DLD1 (cell line): ENCODE measurements around the gene ACTR1A.

Experiments used
- in situ Hi-C: cut with HindIII; loops from 2 replicates; pipeline ENCODE4 v1.10.0; 2017; ENCODE audit warnings: low sequenced_read_pairs

Gene ACTR1A

DNA sequence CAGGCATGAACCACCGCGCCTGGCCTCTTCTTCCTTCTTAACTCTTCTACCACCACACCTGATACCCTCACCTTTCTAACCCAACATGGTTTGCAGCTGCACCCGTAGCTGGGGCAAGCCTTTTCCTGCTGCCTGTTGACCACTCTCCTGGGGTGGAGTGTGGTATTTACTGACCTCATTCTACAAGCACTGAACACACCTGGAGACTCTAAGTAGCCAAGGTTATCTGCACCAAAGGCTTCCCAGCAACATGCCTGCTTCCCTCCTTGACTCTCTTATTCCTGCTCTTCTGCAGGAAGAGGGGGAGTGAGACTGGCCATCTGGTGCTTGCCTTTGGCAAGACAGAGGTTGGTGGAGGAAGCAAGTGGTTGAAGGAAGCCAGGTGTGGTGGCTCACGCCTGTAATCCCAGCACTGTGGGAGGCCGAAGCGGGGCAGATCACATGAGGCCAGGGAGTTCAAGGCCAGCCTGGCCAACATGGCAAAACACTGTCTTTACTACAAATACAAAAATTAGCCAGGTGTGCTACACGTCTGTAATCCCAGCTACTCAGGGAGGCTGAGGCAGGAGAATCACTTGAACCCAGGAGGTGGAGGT, 10.1 kb downstream of the ACTR1A start:
- in situ Hi-C loops, result loop anchor here (25.0 kb wide), 1 partner anchor 130 kb away; no protein-coding TSS in a partner anchor

DNA sequence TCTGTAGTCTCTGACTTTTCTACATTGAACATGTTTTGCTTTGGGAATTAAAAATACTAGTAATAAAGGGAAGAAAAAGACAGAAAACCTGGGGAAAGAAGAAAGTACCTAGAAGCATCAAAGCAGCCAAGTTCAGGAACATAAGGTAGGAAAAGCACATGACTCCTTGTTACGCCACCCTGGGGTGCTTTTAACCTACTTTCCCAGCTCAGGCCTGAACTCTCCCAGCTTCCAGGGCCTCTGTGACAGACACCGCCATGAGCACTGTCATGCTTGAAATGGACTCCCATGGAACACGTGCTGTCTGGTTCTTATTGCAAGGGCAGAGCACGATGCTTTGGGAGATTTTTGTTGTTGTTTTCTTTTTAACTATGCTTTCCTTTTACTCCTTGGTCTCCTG, 11.4 kb downstream of the ACTR1A start:
- in situ Hi-C loops, result loop anchor here (25.0 kb wide), 1 partner anchor 129 kb away; no protein-coding TSS in a partner anchor

DNA sequence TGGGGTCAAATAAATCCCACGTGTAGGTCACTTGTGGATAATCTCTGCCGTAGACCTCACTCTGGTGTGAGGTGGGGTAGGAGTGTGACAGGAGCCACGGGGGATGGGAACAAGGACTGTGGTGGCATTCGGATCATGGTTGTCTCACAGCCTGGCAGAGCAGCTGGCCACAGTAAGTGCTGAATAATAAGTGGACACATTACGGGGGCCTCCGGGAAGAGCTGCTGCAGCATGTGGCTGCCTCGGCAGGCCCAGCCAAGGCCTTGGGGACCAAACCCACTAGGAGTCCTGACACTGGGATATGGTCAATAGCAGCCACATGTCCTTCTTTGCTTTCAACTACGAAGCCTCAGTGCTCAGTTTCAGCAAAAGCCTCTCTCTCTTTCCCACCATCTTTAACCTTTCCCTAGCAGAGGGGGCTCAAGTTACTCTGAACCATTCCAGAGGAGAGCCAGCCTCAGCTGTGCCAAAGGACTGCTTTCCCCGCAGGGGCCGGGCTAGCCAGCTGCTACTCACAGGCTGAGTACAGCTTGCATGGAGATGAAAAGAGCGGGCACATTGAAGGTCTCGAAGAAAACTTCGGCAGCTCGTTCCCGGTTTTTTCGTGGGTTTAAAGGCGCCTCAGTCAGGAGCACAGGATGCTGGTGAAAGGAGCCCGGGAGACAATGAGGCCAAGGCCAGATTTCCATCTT, 17.3 kb downstream of the ACTR1A start:
- in situ Hi-C loops, result loop anchor here (25.0 kb wide), 1 partner anchor 123 kb away; no protein-coding TSS in a partner anchor

DNA sequence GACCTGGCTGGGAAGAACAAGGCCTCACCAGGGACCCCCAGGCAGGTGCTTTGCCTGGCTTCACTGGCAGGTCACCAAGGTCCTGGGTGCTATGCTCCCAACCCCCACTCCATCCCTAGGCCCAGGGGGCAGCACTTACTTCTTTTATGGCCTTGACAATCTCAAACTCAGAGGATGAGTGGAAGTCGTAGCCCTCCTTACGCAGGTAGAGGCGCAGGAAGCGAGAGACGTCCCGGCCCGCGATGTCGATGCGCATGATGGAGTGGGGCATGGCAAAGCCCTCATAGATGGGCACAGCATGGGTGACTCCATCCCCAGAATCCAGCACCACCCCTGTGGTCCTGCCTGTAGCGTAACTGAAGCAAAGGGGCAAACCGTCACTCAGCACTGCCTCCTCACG, 18.5 kb downstream of the ACTR1A start:
- in situ Hi-C loops, result loop anchor here (25.0 kb wide), 1 partner anchor 122 kb away; no protein-coding TSS in a partner anchor

DNA sequence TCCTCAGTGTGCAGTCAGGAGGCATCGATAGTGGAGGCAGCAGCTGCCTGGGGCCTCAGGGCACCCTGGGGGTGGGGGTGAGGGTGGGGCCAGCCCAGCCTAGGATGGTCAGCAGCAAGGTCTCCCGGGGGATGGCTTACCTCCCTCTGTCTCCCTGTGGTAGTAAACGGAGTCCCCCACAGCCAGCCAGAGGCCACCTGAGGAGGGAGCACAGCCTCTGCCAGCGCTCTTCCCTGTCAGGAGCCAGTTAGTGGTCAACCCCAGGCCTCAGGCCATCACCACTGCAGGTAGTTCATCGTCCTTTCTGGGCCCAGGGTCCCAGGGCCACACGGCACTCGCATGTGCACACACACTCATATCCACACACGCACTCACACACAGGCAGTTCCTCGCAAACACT, 22.1 kb downstream of the ACTR1A start:
- in situ Hi-C loops, result loop anchor here (25.0 kb wide), 1 partner anchor 118 kb away; no protein-coding TSS in a partner anchor

DNA sequence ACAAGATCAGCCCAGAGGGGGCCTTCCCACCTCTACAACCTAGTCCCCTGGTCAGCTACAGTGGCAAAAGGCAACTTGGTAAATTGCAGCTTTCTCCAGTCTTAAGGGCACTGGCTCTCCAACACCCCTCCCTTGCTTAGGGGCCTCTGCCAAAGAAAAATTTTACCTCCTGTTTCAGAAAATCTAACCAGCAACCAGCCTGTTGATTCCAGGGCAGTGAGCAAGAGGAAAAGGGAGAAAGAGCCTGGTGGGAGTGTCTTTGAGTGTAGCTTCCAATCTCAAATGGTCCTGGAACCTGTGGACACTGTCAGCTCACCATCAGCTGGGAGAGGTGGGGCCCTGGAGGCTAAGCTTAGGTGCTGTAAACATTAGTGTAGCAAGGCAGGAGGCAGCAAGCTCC, 22.9 kb downstream of the ACTR1A start:
- in situ Hi-C loops, result loop anchor here (25.0 kb wide), 1 partner anchor 117 kb away; no protein-coding TSS in a partner anchor

DNA sequence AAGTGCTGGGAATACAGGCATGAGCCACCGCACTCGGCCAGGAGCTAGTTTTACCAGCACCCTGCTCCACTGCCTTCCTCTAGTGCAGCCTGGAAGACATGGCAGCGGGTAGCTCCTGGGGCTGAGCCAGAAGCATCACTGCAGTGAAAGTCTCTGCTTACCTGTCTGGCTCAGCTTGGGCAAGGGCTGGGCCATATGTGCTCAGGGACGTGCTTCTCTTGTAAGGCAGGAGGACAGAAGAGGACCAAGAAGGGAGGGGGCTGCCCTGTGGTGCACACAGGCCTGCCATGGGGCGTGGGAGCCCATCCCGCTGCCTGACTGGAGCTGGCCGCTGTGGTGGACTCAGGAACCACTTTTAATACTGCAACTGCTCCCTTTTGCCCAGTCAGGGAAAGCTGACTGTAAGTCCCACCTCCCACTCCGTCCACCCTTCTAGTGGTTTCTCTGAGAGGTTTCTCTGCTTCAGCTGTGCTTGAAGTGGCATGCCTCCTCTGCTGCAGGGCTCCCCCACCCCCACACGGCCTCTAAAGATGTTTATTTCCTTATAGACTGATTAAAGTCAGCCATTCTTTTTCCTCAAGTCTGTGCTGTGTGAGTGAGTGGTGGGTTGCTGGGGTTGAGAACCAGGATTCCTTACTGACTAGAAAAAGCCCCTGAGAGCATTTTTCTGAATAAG, 25.9 kb downstream of the ACTR1A start:
- in situ Hi-C loops, result loop anchor here (25.0 kb wide), 1 partner anchor 114 kb away; no protein-coding TSS in a partner anchor

DNA sequence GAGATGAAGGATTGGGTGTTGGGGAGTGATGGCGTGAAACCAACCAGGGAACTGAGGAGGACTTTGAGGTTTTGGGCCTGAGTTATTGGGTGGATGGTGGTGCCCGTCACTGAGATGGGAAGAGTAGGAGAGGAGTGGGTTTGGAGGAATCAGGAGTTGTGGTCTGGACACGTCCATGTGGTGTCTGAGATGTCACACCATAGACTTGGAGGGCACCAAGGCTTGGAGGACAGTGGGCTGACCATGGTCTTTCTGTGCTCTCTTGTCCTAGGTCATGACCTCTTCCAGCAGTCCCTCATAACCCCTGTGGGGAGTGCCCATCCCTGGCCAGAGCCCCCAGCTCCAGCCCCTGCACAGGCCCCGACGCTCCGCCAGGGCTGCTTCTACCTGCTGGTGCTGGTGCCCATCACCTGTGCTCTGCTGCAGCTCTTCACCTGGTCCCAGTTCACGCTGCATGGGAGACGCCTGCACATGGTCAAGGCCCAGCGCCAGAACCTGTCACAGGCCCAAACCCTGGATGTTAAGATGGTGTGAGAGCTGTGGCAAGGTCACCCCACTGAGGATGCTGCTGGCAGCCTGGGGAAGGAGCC, 27.0 kb downstream of the ACTR1A start:
- in situ Hi-C loops, result loop anchor here (25.0 kb wide), 1 partner anchor 113 kb away; no protein-coding TSS in a partner anchor

DNA sequence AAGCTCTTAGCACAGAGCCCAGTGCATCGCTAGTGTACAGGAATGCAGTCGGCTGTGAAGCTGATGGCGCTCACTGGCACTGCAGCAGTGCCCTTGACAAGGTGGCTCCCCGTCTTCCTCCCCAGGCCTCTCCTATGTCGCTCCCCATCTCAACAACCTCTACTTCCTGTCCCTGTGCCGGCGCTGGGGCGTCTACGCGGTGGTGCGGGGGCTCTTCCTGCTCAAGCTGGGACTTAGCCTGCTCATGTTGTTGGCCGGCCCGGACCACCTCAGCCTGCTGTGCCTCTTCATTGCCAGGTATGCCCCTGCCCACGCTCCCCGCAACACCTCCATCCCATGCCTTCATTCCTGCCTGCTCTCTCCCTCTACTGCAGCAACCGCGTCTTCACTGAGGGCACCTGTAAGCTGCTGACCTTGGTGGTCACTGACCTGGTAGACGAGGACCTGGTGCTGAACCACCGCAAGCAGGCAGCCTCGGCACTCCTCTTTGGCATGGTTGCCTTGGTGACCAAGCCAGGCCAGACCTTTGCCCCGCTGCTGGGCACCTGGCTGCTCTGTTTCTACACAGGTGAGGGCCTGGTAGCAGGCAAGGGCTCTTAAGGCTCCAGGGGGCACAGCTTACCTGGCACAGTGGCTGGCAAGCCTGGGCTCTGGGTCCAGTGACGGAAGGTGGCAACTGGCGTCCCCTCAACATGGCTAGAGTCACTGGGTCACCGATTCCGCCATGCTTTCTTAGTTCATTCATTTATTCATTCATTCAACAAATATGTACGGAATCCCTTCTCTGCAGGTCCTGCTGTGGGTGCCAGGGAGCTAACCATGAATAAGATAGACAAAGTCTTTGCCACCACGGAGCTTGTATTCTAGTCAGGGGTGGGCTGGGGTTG, 28.8 kb downstream of the ACTR1A start:
- in situ Hi-C loops, result no loop called here

DNA sequence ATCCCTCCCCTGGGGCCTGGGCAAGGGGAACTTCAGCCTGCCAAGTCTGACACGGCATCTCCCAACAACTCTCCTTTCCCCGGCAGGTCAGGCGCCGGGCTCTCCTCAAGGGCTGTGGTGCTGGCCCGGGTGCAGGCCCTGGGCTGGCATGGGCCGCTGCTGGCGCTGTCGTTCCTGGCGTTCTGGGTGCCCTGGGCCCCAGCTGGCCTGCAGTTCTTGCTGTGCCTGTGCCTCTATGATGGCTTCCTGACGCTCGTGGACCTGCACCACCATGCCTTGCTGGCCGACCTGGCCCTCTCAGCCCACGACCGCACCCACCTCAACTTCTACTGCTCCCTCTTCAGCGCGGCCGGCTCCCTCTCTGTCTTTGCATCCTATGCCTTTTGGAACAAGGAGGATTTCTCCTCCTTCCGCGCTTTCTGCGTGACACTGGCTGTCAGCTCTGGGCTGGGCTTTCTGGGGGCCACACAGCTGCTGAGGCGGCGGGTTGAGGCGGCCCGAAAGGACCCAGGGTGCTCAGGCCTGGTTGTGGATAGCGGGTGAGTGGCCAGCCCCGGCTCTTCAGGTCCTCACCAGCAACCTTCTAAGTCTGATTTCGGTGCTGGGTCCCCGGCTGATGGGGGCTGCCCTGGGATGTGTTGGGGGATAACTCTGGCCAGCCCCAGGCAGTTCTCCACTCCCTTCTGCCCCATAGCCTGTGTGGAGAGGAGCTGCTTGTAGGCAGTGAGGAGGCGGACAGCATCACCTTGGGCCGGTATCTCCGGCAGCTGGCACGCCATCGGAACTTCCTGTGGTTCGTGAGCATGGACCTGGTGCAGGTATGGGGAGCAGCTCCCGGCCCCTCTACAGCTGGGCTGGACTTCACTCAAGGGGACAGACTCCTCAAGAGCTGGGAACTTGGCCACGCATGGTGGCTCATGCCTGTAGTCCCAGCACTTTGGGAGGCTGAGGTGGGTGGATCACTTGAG, 31.6 kb downstream of the ACTR1A start:
- in situ Hi-C loops, result no loop called here

DNA sequence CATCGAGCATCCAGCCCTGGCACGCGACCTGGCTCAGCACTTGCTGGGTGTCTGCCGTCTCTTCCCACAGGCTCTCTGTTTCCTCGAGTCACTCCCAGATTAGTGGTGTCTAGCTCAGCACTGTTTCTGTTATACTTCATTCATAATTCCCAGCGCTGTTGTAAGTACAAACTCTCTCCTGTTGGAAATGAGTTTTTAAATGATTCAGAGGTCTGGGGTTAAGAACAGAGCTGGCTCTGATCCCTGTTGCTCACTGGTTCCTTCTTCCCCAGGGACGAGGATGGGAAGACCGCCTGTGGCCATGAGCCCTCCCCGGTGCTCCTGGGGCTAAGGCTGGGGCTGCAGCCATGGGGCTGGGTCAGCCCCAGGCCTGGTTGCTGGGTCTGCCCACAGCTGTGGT, 33.8 kb downstream of the ACTR1A start:
- in situ Hi-C loops, result no loop called here

DNA sequence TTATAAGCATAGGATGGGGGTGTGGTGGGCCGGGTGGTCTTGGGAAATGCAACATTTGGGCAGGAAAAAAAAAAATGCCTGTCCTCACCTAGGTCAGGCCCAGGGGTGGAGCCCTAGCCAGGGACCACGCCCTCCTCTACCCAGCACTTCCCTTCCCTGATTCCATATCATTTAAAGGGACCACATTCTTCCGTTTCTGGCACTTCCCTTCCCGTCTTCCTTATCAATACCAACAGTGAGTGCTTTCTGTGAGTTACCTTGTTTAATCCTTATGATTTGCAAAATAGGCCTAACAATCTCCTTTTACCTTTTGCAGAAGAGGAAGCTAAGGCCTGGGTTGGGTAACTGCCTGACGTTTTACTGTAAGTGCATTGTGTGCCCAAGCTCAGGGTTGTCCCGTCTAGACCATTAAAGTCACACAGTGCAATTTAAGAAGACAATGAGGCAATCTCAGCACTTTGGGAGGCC, 34.5 kb downstream of the ACTR1A start:
- in situ Hi-C loops, result no loop called here

DNA sequence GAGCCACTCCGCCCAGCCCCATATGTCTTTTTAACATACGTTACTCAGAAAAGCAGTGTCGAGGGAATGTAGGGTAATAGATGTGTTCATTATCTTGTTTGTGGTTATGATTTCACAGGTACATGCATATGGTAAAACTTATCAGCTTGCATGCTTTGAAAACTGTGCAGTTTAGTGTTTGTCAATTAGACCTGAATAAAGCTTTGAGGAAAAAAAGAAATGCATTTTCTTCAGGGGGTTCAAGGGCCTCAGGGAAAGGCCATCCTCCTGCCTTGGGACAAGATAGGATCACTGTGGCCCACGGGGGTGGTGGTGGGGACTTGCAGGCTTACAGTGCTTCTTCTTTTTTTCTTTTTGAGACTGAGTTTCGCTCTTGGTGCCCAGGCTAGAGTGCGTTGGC, 35.2 kb downstream of the ACTR1A start:
- in situ Hi-C loops, result no loop called here

DNA sequence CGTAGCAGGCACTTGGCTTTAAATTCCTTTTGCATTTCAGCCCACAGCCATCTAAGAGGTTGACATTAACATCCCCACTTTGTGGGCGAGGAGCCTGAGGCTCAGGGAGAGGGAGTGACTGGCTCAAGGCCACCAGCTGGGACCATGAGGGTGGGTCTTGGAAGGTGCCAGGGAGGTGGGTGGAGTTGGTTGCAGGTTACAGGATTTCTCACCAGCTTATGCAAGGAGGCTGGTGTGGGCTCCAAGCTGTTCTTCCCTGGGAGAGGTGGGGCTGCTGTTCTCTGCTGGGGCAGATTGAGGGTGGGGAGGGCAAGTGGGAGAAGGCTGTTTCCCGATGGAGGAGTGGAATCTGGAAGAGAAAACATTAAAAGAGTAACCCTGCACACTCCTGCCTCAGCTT, 37.0 kb downstream of the ACTR1A start:
- in situ Hi-C loops, result no loop called here

DNA sequence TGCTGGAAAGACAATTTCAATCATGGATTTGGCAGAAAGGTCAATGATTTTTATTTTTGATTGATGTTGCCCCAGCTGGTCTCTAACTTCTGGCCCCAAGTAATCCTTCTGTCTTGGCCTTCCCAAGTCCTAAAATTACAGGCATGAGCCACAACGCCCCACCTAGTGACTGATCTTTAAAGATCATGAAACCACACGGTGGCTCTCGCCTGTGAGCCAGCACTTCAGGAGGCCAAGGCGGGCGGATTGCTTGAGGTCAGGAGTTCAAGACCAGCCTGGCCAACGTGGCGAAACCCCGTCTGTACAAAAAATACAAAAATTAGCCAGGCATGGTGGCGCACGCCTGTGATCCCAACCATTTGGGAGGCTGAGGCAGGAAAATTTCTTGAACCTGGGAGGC, 38.5 kb downstream of the ACTR1A start:
- in situ Hi-C loops, result no loop called here

DNA sequence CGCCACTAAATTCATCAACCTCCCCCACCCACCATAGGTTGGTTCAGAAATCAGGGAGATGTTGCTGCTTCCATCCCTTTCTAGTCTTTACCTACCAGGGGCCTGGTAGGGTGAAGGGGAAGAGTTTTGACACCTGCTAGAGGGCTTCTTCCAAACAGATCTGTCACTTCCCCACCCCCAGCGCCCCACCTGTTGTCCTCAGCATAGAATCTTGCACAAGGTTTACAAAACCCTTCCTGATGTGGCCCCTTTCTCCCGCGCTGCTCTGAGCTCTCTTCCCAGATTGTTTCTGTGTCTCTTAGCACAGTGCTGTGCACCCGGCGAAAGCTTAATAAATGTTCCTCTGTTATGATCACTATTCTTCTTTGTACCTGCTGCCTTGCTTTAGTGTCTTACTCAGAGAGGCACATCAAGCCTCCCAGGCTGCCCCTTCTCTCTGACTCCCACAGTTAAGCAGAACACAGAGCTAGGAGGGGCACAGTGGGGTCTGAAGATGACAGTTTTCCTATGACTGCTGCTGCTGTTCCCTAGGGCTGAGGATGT, 39.9 kb downstream of the ACTR1A start:
- in situ Hi-C loops, result no loop called here

DNA sequence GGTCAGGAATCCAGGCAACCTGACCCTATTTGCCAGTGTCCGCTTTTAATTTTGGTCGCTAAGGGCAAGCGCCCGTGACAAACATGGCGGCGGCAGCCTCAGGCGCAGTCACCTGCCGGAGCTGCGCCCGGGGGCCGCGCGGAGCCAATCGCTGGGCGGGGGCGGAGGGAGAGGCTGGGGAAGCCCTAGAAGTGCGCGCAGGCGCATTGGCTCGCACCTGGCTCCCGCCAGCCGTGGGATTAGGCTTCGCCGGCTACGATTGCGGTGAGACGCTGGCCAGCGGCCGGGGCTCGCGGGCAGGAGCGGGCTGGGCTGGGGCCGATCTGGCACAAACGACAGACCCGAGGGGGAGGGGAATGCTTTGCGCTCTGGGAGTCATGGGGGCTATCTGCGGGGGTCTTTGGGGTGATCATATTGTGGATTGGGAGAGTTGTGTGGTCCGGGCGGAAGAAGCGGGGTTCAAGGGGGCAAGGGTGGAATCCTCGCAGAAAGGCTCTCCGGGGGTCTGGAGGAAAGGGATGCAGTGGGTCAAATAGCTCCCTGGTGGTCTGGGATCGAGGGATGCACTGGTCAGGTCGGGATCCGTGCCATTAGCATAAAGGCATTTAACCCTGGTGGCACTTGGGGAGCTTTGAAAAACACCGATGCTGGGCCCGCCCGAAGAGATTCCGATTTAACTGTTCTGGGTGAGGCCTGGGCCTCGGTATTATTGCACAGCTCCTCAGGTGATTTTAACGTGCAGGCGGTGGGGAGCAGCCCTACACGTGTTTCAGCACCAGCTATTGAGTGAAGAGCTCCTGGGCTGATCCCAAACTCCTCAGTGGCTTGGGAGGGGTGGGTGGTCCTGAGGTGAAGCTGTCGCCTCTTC, 41.1 kb downstream of the ACTR1A start:
- in situ Hi-C loops, result no loop called here

DNA sequence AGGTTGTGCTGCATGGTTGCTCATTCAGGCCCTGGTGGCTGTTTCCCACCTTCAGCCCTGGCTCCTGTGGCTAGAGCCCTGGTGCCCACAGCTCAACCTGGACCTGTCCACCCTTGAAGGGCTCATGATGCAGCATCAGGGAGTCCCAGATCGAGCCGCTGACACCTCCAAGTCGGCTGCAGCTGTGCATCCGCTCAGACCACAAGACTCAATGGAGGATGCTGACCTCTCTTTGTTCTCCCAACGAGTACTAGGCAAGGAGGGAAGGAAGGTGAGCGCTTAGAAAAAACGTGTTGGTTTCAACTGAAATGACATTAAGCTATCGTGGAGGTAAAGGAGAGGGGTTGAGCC, 41.7 kb downstream of the ACTR1A start:
- in situ Hi-C loops, result no loop called here
